ENCODE data around the gene MUC4.
"Not testable (repeated sequence)": the region's sequence is repeated elsewhere in the genome, so short reads cannot be mapped to it uniquely, and the experiment has no call there.

Gene MUC4

GRCh38 chr3:195729476-195730251 is 82.1 kb downstream of the MUC4 start:
- Histone ChIP-seq H3K27me3 (ENCODE audit: insufficient read depth, low read depth) (no peaks in the 10 kb centered on the region), H3K4me1 (ENCODE audit: low read depth, poor library complexity, severe bottlenecking) (peaks cover 2% of the 10 kb centered on the region), H4K20me1 (ENCODE audit: insufficient read depth) (no peaks in the 10 kb centered on the region), H3K9ac (no peak overlapping the region), H3K79me2 (ENCODE audit: insufficient read depth, low read depth) (no peaks in the 10 kb centered on the region), H3K4me3 (IDR thresholded peaks at IDR 0.05; ENCODE audit: insufficient read depth, low read depth, low read length) (no peak overlapping the region), H3K4me2 (no peak overlapping the region), H2AFZ (ENCODE audit: low read depth) (no peak overlapping the region), H3K36me3 (ENCODE audit: insufficient read depth) (no peaks in the 10 kb centered on the region), H3K27ac (no peak overlapping the region)
- TF ChIP-seq CTCF (conservative IDR thresholded peaks at IDR 0.05; ENCODE audit: low read depth, low read length) = no peak

GRCh38 chr3:195728789-195729188 is 82.9 kb downstream of the MUC4 start:
- H3K4me3 ChIP-seq (IDR thresholded peaks at IDR 0.05; ENCODE audit: insufficient read depth, low read depth, low read length); H3K27ac ChIP-seq; H3K4me1 ChIP-seq (ENCODE audit: low read depth, poor library complexity, severe bottlenecking); H4K20me1 ChIP-seq (ENCODE audit: insufficient read depth); H3K4me2 ChIP-seq; H2AFZ ChIP-seq (ENCODE audit: low read depth); H3K36me3 ChIP-seq (ENCODE audit: insufficient read depth); H3K79me2 ChIP-seq (ENCODE audit: insufficient read depth, low read depth); H3K9ac ChIP-seq; H3K27me3 ChIP-seq (ENCODE audit: insufficient read depth, low read depth): not testable (repeated sequence)

GRCh38 chr3:195727606-195728195 is 84.0 kb downstream of the MUC4 start:
- no peak overlapping the region for H3K27ac ChIP-seq
- no peaks in the 10 kb centered on the region for H3K36me3 ChIP-seq (ENCODE audit: insufficient read depth)
- H4K20me1 ChIP-seq (ENCODE audit: insufficient read depth) = no peaks in the 10 kb centered on the region
- no peak overlapping the region for H3K4me3 ChIP-seq (IDR thresholded peaks at IDR 0.05; ENCODE audit: insufficient read depth, low read depth, low read length)
- H3K4me2 ChIP-seq = no peak overlapping the region
- H3K79me2 ChIP-seq (ENCODE audit: insufficient read depth, low read depth) = no peaks in the 10 kb centered on the region
- no peaks in the 10 kb centered on the region for H3K27me3 ChIP-seq (ENCODE audit: insufficient read depth, low read depth)
- peaks cover 2% of the 10 kb centered on the region for H3K4me1 ChIP-seq (ENCODE audit: low read depth, poor library complexity, severe bottlenecking)
- no peak for TF ChIP-seq CTCF (conservative IDR thresholded peaks at IDR 0.05; ENCODE audit: low read depth, low read length)
- H3K9ac ChIP-seq = no peak overlapping the region
- H2AFZ ChIP-seq (ENCODE audit: low read depth) = no peak overlapping the region

GRCh38 chr3:195725916-195726740 is 85.6 kb downstream of the MUC4 start:
- not testable (repeated sequence) for H2AFZ ChIP-seq (ENCODE audit: low read depth); H3K79me2 ChIP-seq (ENCODE audit: insufficient read depth, low read depth); H3K9ac ChIP-seq

GRCh38 chr3:195724363-195724762 is 87.4 kb downstream of the MUC4 start:
- not testable (repeated sequence) for H3K4me2 ChIP-seq; H3K79me2 ChIP-seq (ENCODE audit: insufficient read depth, low read depth); H3K9ac ChIP-seq; H3K4me3 ChIP-seq (IDR thresholded peaks at IDR 0.05; ENCODE audit: insufficient read depth, low read depth, low read length); H2AFZ ChIP-seq (ENCODE audit: low read depth); H4K20me1 ChIP-seq (ENCODE audit: insufficient read depth); H3K36me3 ChIP-seq (ENCODE audit: insufficient read depth); H3K27me3 ChIP-seq (ENCODE audit: insufficient read depth, low read depth); H3K27ac ChIP-seq; H3K4me1 ChIP-seq (ENCODE audit: low read depth, poor library complexity, severe bottlenecking)

More at GRCh38 chr3:195725916-195726740, 85.6 kb downstream of the MUC4 start:
- H3K4me1 ChIP-seq (ENCODE audit: low read depth, poor library complexity, severe bottlenecking); H3K4me3 ChIP-seq (IDR thresholded peaks at IDR 0.05; ENCODE audit: insufficient read depth, low read depth, low read length); H3K4me2 ChIP-seq; H3K27ac ChIP-seq; H3K36me3 ChIP-seq (ENCODE audit: insufficient read depth); H3K27me3 ChIP-seq (ENCODE audit: insufficient read depth, low read depth); H4K20me1 ChIP-seq (ENCODE audit: insufficient read depth): not testable (repeated sequence)

- H3K27me3 ChIP-seq (ENCODE audit: insufficient read depth, low read depth); H3K4me2 ChIP-seq; H2AFZ ChIP-seq (ENCODE audit: low read depth): not testable (repeated sequence)
Observed at GRCh38 chr3:195722996-195723345, 88.8 kb downstream of the MUC4 start.

GRCh38 chr3:195722139-195722995 is 89.4 kb downstream of the MUC4 start:
- not testable (repeated sequence) for H3K4me2 ChIP-seq; H3K4me1 ChIP-seq (ENCODE audit: low read depth, poor library complexity, severe bottlenecking); H4K20me1 ChIP-seq (ENCODE audit: insufficient read depth); H3K79me2 ChIP-seq (ENCODE audit: insufficient read depth, low read depth); H3K9ac ChIP-seq; H3K27me3 ChIP-seq (ENCODE audit: insufficient read depth, low read depth); H3K27ac ChIP-seq; H2AFZ ChIP-seq (ENCODE audit: low read depth); H3K4me3 ChIP-seq (IDR thresholded peaks at IDR 0.05; ENCODE audit: insufficient read depth, low read depth, low read length); H3K36me3 ChIP-seq (ENCODE audit: insufficient read depth)

More at GRCh38 chr3:195722996-195723345, 88.8 kb downstream of the MUC4 start:
- not testable (repeated sequence) for H3K4me3 ChIP-seq (IDR thresholded peaks at IDR 0.05; ENCODE audit: insufficient read depth, low read depth, low read length); H3K4me1 ChIP-seq (ENCODE audit: low read depth, poor library complexity, severe bottlenecking); H3K36me3 ChIP-seq (ENCODE audit: insufficient read depth); H3K79me2 ChIP-seq (ENCODE audit: insufficient read depth, low read depth); H3K27ac ChIP-seq; H3K9ac ChIP-seq; H4K20me1 ChIP-seq (ENCODE audit: insufficient read depth)
